Measurements from ENCODE around the gene MDFIC. TPM values are rescaled to one million over a fixed set of nuclear protein-coding genes. Genes with fewer than 3 reads are reported as not detected.

Gene MDFIC
- total RNA-seq, 6 donors from 2014 or later: 13.8 to 63.9 (median 31.8) TPM

DNA sequence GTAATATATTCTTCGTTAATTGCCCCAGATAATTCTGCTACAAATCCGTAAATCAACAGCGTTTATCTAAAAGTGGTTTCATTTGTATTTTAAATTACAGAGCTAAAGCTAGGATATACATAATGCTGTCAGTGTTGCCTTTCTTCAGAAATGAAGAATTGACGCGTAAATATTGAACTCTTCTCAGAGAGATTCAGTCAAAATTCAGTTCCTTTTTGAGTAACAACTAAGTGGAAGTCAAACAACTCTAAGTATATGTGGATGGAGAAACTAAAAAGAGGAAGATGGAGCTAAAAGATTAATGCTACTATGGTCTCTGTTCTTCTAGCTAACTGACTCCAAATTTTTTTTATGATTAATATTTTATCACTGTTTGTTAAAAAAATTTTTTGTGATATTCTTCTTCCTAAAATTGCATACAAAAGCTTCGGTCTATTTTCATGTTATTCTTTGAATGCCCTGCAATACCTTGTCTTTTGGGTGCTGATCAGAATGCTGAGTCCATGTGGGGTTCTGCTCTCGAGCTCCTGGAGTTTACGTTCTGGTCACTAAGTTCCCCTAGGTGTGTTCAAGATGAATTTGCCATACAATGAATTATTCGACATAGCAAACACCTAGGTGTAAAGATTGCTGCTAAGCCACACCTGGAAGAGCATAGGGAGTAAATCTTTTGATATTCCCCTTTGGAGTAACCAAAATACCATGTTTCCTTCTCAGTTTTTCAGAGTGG, 20.7 kb downstream of the MDFIC start:
- Histone ChIP-seq H3K4me1 (peaks cover under 1 to 9% (median 2%) of the 10 kb centered on the region in 4 donors), H3K36me3 (peaks cover 0 to 3% (median 0%) of the 10 kb centered on the region in 4 donors), H3K9me3 (no peaks in the 10 kb centered on the region), H3K4me3 (no peak overlapping the region), H3K27ac (no peak overlapping the region), H3K27me3 (no peaks in the 10 kb centered on the region)
- 76 to 79% methylated on average over 9 of the region's 9 CpGs for WGBS, 2 donors
- TF ChIP-seq, protein P1, sequence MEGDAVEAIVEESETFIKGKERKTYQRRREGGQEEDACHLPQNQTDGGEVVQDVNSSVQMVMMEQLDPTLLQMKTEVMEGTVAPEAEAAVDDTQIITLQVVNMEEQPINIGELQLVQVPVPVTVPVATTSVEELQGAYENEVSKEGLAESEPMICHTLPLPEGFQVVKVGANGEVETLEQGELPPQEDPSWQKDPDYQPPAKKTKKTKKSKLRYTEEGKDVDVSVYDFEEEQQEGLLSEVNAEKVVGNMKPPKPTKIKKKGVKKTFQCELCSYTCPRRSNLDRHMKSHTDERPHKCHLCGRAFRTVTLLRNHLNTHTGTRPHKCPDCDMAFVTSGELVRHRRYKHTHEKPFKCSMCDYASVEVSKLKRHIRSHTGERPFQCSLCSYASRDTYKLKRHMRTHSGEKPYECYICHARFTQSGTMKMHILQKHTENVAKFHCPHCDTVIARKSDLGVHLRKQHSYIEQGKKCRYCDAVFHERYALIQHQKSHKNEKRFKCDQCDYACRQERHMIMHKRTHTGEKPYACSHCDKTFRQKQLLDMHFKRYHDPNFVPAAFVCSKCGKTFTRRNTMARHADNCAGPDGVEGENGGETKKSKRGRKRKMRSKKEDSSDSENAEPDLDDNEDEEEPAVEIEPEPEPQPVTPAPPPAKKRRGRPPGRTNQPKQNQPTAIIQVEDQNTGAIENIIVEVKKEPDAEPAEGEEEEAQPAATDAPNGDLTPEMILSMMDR (IDR thresholded peaks at IDR 0.05): no peak
- no peak for TF ChIP-seq POLR2AphosphoS5 (IDR thresholded peaks at IDR 0.05)
- TF ChIP-seq POLR2A (IDR thresholded peaks at IDR 0.05): no peak
- no peak for TF ChIP-seq EP300 (IDR thresholded peaks at IDR 0.05)
- no peak for ATAC-seq (ENCODE audit: low FRiP score in 2 of 2)
- no peak for DNase-seq

DNA sequence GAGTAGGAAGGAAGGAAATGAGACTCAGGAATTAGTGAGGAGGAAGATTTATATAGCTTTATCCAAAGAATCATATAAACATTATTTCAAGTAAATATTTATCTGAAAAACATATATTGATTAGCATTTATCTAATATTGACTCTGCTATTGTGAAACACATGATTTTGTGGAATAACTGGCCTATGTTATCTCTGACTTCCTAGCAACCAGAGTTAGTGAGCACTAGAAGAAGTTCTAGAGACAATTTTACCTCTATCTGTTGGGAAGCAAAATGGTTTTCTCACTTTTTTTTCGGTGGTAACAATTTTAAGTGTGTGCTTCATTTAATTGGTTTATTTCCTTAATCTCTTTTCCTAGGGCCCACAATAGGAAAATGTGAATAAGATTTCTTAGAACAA, 21.6 kb downstream of the MDFIC start:
- DNase-seq: no peak
- Histone ChIP-seq H3K36me3 (peaks cover 0 to 3% (median 0%) of the 10 kb centered on the region in 4 donors), H3K4me3 (no peak overlapping the region), H3K9me3 (no peaks in the 10 kb centered on the region), H3K4me1 (peaks cover 0 to 4% (median 2%) of the 10 kb centered on the region in 4 donors), H3K27me3 (no peaks in the 10 kb centered on the region), H3K27ac (no peak overlapping the region)
- no peak for ATAC-seq (ENCODE audit: low FRiP score in 2 of 2)
- TF ChIP-seq, protein P1 (IDR thresholded peaks at IDR 0.05): no peak
- TF ChIP-seq EP300 (IDR thresholded peaks at IDR 0.05): no peak
- no peak for TF ChIP-seq POLR2AphosphoS5 (IDR thresholded peaks at IDR 0.05)
- TF ChIP-seq POLR2A (IDR thresholded peaks at IDR 0.05): no peak
- 90 to 94% methylated on average over 1 of the region's 1 CpG for WGBS, 2 donors

DNA sequence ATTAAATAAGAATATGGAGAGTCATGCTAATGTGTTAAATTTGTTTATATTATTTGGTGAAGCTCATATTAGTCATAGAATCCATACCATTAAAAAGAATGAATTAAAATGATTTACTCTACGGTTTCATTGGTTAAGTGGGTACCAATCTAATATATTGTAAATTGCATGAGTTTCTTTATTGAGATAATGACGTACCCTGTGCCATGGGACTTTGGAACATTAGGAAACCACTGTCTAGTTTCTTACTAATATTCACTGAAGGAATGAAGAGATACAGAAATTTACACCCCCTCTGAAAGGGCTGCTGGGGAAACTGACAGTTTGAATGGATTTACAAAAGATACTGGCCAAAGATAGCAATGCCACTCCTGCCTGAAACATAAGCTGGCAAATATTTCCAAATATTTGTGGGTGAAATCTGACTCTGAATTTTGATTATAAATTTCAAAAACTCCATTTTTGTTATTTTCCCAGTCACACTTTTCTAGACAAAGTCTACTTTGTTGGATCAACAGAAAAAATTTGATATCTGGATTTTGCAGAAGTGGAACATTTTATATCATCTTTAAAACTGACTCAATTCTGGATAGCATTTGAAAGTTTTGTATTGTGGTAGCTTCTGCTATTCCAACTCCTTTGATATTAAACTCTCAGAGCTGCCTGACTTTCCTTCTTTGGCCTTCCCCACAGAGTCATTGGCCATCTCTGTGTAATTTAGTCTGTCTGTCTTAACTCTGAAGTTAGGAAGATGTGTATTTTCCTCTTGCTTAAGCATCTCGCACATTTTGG, 22.3 kb downstream of the MDFIC start:
- peak overlapping the region; percentile 19 to 68 (median 38) for H3K27ac ChIP-seq
- H3K9me3 ChIP-seq: no peaks in the 10 kb centered on the region
- H3K4me3 ChIP-seq: no peak overlapping the region
- ATAC-seq (ENCODE audit: low FRiP score in 2 of 2): no peak
- TF ChIP-seq, protein P1 (IDR thresholded peaks at IDR 0.05): no peak
- TF ChIP-seq EP300 (IDR thresholded peaks at IDR 0.05) (no peak), POLR2AphosphoS5 (IDR thresholded peaks at IDR 0.05) (no peak), POLR2A (IDR thresholded peaks at IDR 0.05) (no peak)
- H3K4me1 ChIP-seq: peaks cover 0 to 4% (median 2%) of the 10 kb centered on the region in 4 donors
- DNase-seq: no peak
- peaks cover 0 to 3% (median 0%) of the 10 kb centered on the region in 4 donors for H3K36me3 ChIP-seq
- 71 to 80% methylated on average over 3 of the region's 3 CpGs for WGBS, 2 donors
- H3K27me3 ChIP-seq: no peaks in the 10 kb centered on the region

DNA sequence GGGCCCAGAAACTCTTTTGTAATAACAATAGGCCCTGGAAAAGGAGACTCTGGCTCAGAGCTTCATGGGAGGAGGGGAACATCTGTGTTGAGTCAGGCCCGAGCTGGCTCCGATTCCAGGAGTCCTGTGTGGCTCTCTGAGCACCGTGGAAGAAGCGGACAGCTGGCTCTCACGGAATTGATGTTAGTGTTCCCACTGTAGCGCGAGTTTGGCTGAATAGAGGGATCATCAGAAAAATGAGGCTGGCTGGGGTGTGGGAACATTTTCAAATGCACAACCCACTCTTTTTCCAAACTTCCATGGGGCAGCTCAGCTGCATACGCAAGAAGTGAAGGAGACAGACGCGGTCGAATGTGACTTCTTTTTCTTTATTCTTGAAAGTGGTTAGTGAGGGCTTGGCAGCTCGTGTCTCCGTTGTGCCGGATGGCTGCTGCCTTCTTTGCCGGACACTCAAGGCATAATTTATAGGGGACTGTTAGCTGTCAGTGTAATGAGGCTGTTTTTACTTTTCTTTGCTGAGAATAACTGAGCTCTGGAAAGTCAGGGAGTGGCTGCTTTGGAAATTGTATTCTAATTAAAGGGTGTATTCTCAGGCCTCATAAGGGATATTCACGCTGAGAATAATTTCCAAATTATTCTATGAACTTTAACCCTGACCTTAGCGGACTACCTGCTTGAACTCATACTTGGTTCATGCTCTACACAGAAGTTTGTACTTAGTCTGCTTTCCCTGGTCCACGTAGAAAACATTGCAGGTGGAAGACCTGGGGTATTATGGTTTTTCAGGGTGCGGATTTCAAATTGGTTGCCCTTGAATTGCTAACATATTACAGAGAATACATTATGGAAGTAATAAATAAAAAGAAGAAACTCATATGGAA, 23.1 kb downstream of the MDFIC start:
- no peaks in the 10 kb centered on the region for H3K9me3 ChIP-seq
- no peak for TF ChIP-seq POLR2AphosphoS5 (IDR thresholded peaks at IDR 0.05)
- TF ChIP-seq, protein P1 (IDR thresholded peaks at IDR 0.05): no peak
- no peak for TF ChIP-seq EP300 (IDR thresholded peaks at IDR 0.05)
- TF ChIP-seq POLR2A (IDR thresholded peaks at IDR 0.05): no peak
- 80 to 82% methylated on average over 19 of the region's 19 CpGs for WGBS, 2 donors
- ATAC-seq (ENCODE audit: low FRiP score in 2 of 2) (peak; percentile 83 to 96), DNase-seq (peak in 1 of 2 donors; percentile 29)
- H3K27ac ChIP-seq: peak overlapping the region; percentile 19 to 68 (median 38)
- H3K27me3 ChIP-seq: no peaks in the 10 kb centered on the region
- H3K4me3 ChIP-seq: peak overlapping the region in 2 of 4 donors; percentile 12 to 14
- peaks cover 0 to 3% (median 0%) of the 10 kb centered on the region in 4 donors for H3K36me3 ChIP-seq
- peaks cover 0 to 4% (median under 1%) of the 10 kb centered on the region in 4 donors for H3K4me1 ChIP-seq

Measured in upper lobe of left lung (tissue), 6 donors.